Neural cell (in vitro differentiated cells): ENCODE data around the gene DCUN1D2.

Experiments used
- RAD21 ChIP-seq: fragments of 450-650 bp; conservative IDR thresholded peaks from 2 replicates; pipeline ENCODE4 v1.6.1; 2014; ENCODE audit warnings: antibody characterized with exemption, mild to moderate bottlenecking, moderate library complexity
- TF ChIP-seq, protein P1 (sequence below): fragments of 450-650 bp; IDR thresholded peaks from 2 replicates; pipeline ENCODE4 v1.5.1; 2014; ENCODE audit warnings: antibody characterized with exemption, mild to moderate bottlenecking, moderate library complexity; ENCODE audit not compliant: poor library complexity, severe bottlenecking

DNA sequence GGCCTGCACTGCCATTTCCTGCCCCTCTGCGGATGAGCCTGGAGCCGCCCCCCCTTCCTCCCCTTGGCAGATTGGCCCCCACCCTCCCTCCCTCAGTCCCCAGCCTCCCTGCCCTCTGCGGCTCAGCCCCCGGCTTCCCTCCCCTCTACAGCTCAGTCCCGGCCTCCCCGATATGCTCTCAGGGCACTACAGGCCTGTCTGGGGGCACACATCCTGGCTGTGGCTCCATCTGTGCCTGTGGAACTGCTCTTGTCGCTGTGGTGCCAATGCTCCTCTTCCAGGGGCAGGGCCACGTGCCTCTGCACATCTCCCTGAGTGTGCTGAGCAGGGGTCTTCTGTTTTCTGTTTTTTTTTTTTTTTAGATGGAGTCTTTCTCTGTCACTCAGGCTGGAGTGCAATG, 76.2 kb downstream of the DCUN1D2 start:
- TF ChIP-seq, protein P1, sequence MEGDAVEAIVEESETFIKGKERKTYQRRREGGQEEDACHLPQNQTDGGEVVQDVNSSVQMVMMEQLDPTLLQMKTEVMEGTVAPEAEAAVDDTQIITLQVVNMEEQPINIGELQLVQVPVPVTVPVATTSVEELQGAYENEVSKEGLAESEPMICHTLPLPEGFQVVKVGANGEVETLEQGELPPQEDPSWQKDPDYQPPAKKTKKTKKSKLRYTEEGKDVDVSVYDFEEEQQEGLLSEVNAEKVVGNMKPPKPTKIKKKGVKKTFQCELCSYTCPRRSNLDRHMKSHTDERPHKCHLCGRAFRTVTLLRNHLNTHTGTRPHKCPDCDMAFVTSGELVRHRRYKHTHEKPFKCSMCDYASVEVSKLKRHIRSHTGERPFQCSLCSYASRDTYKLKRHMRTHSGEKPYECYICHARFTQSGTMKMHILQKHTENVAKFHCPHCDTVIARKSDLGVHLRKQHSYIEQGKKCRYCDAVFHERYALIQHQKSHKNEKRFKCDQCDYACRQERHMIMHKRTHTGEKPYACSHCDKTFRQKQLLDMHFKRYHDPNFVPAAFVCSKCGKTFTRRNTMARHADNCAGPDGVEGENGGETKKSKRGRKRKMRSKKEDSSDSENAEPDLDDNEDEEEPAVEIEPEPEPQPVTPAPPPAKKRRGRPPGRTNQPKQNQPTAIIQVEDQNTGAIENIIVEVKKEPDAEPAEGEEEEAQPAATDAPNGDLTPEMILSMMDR = no peak
- TF ChIP-seq RAD21 = no peak
